Adrenal gland (tissue), 5 donors: ENCODE measurements around the gene CNTN4.

Experiments used
- CTCF ChIP-seq, 6 experiments: fragments of 450-650 bp in 4 of 6; fragments of 200-600 bp in 2 of 6; sonication (generic) in 1 of 6; IDR thresholded peaks; 1 replicate in 5 of 6; 2 replicates in 1 of 6; pipeline versions ENCODE4 v1.5.1 to v1.8.0; 2016 to 2021; ENCODE audit warnings: antibody characterized with exemption in 6 of 6, mild to moderate bottlenecking in 2 of 6, moderate library complexity in 1 of 6
- POLR2A ChIP-seq, 2 donors: fragments of 450-650 bp; IDR thresholded peaks; one replicate each; pipeline ENCODE4 v1.6.1; 2017; ENCODE audit warnings: antibody characterized with exemption in 2 of 2, mild to moderate bottlenecking in 2 of 2, moderate library complexity in 1 of 2
- donor health status: DM: no; HTN: no; CAD: no.

- TF ChIP-seq CTCF (IDR thresholded peaks at IDR 0.05) (peak in 5 of 6 experiments; percentile 38 to 64 (median 52)), POLR2A (IDR thresholded peaks at IDR 0.05) (no peak)
Measured at GRCh38 chr3:3015185-3016089, 916.8 kb downstream of the CNTN4 start.
